Tibial artery (tissue), 4 donors: ENCODE results near the gene TXNRD2.

Experiments used
- DNase-seq, 2 donors: peaks; one replicate each; pipeline ENCODE4 v3.0.0-alpha.2; 2019
- H3K27ac ChIP-seq, 2 donors: fragments of 200-600 bp; sonication (generic) in 1 of 2; 1 replicate in 1 of 2; 2 replicates in 1 of 2; pipeline ENCODE4 v1.5.1; 2018 to 2019; ENCODE audit warnings: mild to moderate bottlenecking in 1 of 2
- H3K27me3 ChIP-seq, 2 donors: fragments of 200-600 bp; sonication (generic) in 1 of 2; one replicate each; pipeline versions ENCODE4 v1.5.1 to v1.6.0; 2016 to 2019
- H3K36me3 ChIP-seq, 3 donors: fragments of 200-600 bp; sonication (generic) in 2 of 3; one replicate each; pipeline ENCODE4 v1.5.1; 2016 to 2019; ENCODE audit warnings: mild to moderate bottlenecking in 2 of 3
- H3K4me1 ChIP-seq, 4 donors: fragments of 200-600 bp; sonication (generic) in 2 of 4; 1 replicate in 3 of 4; 2 replicates in 1 of 4; pipeline ENCODE4 v1.5.1; 2016 to 2019
- H3K4me3 ChIP-seq, 2 donors: fragments of 200-600 bp; sonication (generic) in 1 of 2; 1 replicate in 1 of 2; 2 replicates in 1 of 2; pipeline ENCODE4 v1.5.1; 2018 to 2019; ENCODE audit warnings: mild to moderate bottlenecking in 2 of 2
- H3K9me3 ChIP-seq, 3 donors: fragments of 200-600 bp; sonication (generic) in 1 of 3; one replicate each; pipeline ENCODE4 v1.5.1; 2016 to 2019
- intact Hi-C: fragments of 100-400 bp; cut with DNase I; formaldehyde crosslinking; loops from one replicate; pipeline ENCODE4 v1.15.0; 2023; ENCODE audit warnings: low total_unique reads
- TF ChIP-seq, protein P1 (sequence below), 2 experiments: fragments of 200-600 bp in 1 of 2; fragments of 450-650 bp in 1 of 2; IDR thresholded peaks; one replicate each; pipeline ENCODE4 v1.5.1; 2017 to 2019; ENCODE audit warnings: antibody characterized with exemption in 2 of 2, mild to moderate bottlenecking in 1 of 2, moderate library complexity in 1 of 2

TXNRD2 gene

DNA sequence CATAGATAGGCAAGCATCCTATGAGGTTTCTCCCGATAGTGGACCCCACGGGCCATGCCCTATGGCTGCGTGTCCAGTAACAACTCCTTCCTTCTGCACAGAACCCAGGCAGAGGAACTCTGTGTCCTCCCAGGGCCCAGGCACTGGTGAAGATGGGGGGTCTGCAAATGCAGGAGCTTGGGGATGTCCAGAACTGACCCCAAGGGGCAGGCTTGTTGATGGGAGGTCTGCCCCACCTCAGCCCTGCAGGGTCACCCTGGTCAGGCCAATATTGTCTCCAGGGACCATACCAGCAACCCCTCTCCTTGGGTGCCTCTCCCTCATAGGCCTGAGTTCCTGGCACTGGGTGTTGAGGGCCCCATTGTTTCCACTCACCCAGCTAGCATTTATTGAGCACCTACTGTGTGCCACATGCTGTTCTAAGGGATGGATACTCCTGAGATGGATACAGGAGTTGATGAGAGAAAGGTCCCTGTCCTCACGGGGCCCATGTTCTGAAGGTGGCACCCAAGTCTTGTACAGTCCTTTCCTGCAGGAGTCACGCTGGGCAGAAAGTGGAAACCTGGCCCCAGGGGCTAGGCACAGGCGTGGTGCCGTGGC, 26.3 kb upstream of the TXNRD2 start:
- H3K27ac ChIP-seq: no peak overlapping the region
- TF ChIP-seq, protein P1, sequence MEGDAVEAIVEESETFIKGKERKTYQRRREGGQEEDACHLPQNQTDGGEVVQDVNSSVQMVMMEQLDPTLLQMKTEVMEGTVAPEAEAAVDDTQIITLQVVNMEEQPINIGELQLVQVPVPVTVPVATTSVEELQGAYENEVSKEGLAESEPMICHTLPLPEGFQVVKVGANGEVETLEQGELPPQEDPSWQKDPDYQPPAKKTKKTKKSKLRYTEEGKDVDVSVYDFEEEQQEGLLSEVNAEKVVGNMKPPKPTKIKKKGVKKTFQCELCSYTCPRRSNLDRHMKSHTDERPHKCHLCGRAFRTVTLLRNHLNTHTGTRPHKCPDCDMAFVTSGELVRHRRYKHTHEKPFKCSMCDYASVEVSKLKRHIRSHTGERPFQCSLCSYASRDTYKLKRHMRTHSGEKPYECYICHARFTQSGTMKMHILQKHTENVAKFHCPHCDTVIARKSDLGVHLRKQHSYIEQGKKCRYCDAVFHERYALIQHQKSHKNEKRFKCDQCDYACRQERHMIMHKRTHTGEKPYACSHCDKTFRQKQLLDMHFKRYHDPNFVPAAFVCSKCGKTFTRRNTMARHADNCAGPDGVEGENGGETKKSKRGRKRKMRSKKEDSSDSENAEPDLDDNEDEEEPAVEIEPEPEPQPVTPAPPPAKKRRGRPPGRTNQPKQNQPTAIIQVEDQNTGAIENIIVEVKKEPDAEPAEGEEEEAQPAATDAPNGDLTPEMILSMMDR (IDR thresholded peaks at IDR 0.05): no peak
- H3K36me3 ChIP-seq: peaks cover 19 to 94% (median 88%) of the 10 kb centered on the region in 3 donors

DNA sequence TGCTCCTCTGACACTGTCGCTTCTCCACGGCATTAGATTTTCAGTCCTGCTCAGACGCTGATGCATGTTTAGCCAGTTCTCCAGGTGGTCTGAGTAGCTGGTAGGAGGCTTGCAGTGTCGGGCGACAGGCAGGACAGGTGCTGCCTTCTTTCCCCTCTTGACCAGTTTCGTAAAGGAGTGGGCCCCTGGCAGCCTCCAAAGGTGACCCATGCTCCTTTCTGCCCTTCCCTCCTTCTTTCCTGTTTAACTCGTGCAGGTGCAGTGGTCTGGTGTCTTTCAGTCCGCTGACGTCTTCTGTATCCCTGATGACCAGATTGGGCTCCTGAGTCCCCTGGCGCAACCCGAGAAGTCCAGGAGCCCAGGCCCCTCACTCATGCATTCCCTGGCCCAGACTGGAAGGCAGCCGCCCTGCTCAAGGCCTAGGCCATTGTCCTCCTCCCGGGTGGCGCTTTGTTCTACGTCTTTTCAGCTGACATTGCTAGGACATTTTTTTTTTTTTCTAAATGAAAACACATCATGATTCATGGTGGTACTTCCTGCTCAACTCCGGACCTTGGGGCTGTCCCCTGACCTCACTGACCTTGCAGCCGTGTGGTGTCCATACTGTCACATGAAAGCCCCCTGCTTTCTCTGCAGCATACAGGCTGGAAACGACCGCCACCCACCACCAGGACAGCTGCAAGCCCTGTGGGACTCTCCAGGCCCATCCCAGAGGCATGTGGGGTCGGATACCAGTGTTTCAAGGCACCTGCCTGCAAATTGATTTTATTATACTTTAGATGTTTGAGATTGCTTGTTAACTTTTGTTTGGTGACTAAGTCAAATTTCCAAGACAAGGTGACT, 25.5 kb upstream of the TXNRD2 start:
- no peak for DNase-seq
- intact Hi-C loops: no loop called here
- H3K9me3 ChIP-seq: no peaks in the 10 kb centered on the region
- no peaks in the 10 kb centered on the region for H3K27me3 ChIP-seq
- no peak overlapping the region for H3K27ac ChIP-seq
- peaks cover 16 to 86% (median 81%) of the 10 kb centered on the region in 3 donors for H3K36me3 ChIP-seq
- H3K4me1 ChIP-seq: peaks cover 0 to 35% (median 13%) of the 10 kb centered on the region in 4 donors
- no peak overlapping the region for H3K4me3 ChIP-seq
- TF ChIP-seq, protein P1 (IDR thresholded peaks at IDR 0.05): no peak

More for the DNA sequence above, 26.3 kb upstream of the TXNRD2 start:
- intact Hi-C loops: no loop called here
- H3K27me3 ChIP-seq: no peaks in the 10 kb centered on the region
- peaks cover 0 to 27% (median 6%) of the 10 kb centered on the region in 4 donors for H3K4me1 ChIP-seq
- H3K9me3 ChIP-seq: no peaks in the 10 kb centered on the region
- DNase-seq: no peak
- H3K4me3 ChIP-seq: no peak overlapping the region

DNA sequence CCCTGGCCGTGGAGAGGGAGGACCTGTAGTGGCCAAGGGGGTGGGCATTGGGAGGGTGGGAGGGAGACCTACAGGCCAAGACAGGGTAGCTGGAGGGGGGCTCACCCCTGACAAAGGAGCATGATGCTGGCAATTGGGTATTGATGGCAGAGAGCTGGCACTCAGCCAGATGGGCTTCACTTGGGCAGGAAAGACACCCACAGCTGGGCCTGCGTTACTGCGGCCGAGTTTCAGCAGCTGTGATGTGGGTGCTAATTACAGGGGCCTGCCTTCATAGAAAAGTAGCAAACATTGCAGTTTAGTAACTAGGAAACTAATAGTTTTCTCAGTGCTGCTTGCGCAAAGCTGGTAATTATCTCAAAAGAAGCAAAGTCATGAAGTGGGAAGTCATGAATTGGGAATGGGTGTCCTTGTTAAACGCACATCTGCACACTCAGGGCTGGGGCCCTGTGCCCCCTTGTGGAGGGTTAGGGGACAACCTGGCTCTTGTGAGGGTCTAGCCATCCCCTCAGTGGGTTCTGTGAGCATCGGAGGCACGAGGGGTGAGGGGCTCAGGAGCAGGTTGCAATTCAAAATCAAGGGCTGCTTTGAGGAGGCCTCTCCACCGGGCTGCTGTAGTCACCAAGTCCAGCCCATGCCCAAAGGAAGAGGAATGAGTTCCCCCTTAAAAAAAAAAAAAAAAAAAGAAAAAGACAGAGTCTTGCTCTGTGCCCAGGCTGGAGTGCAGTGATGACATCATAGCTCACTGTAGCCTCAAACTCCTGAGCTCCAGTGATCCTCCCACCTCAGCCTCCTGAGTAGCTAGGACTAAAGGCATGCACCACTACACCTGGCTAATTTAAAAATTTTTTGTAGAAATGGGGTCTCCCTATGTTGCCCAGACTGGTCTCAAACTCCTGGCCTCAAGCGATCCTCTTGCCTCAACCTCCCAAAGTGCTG, 24.4 kb upstream of the TXNRD2 start:
- Histone ChIP-seq H3K9me3 (no peaks in the 10 kb centered on the region), H3K27ac (no peak overlapping the region), H3K4me1 (peaks cover 0 to 36% (median 14%) of the 10 kb centered on the region in 4 donors), H3K27me3 (no peaks in the 10 kb centered on the region), H3K4me3 (no peak overlapping the region), H3K36me3 (peaks cover 16 to 75% (median 70%) of the 10 kb centered on the region in 3 donors)
- intact Hi-C loops: no loop called here
- DNase-seq: no peak
- TF ChIP-seq, protein P1 (IDR thresholded peaks at IDR 0.05): no peak

DNA sequence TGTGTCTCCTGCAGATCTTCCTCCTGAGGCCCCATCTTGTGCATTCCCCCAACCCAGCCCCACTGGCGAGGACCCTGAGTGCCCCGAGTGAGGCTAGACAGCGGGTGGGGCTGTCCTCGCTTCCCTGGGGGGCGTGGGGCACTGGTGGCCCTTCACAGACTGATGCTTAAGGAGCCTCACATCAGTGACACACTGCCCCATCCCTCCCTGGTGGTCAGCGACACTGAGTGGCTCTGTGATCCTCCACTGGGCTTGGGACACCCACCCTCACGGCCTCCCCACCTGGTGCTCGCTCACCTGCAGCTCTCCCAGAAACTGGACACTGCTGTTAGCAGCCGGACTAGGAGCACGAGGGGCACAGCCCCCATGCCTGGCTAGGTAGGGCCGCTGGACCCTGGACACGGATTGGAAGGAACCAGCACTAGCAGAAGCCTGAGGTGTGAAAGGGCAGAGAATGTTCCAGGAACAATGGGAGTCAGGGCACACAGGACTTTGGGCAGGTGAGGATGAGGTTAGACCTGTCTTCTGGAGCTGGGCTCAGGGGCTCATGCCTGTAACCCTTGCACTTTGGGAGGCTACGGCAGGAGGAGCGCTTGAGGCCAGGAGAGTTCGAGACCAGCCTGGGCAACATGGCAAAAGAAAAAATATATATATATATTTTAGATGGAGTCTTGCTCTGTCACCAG, 23.2 kb upstream of the TXNRD2 start:
- Histone ChIP-seq H3K36me3 (peaks cover 16 to 63% (median 61%) of the 10 kb centered on the region in 3 donors), H3K27me3 (no peaks in the 10 kb centered on the region), H3K9me3 (no peaks in the 10 kb centered on the region), H3K27ac (no peak overlapping the region), H3K4me3 (no peak overlapping the region), H3K4me1 (peaks cover 0 to 34% (median 13%) of the 10 kb centered on the region in 4 donors)
- TF ChIP-seq, protein P1 (IDR thresholded peaks at IDR 0.05): no peak
- DNase-seq: no peak
- intact Hi-C loops: no loop called here
